Stimulated activated CD4-positive, alpha-beta T cell treated with anti-CD3 and anti-CD28 coated beads, Interleukin-4, amount 100 ng/mL, for 4 hours (primary cell): ENCODE data around the gene TCF4.

Experiments used
- DNase-seq, 2 experiments: peaks; one replicate each; pipeline ENCODE4 v3.0.0-alpha.2; 2020

Gene TCF4

DNA sequence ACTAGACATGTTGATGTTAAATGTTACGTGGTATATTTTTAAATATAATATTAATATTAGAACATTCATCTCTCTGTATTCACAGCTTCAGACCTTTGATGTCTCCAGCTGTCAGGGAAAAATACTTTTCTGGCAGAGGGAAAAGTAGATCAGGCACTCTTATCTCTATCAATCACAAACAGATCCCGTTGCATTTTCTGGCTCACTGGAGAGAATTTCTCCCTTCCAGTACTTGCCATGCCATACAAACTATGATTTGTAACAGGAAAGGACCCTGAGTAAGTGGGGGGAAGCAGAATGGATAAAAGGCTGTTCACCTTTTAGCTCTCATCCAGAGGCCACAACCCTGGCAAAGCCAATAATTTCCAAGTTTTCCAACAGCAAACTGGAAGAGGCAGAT lies 158.0 kb downstream of the TCF4 start:
- DNase-seq, result no peak

DNA sequence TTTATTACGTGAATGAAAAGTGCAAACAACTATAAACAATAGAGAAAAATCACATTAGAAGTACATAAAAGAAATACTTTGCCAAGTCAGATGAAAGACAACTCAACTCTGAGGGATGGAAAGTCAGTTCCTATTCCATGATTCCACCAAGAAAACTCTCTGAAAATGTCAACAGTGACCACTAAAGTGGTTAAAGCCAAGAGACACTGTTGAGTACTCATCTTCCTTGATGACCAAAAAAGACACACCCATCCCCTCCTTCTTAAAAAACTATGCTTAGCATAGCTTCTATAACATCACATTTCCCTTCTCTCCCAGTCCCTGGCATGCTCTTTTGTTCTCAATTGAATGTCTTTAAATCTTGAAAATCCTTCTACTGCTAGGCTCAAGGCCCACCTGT lies 160.0 kb downstream of the TCF4 start:
- DNase-seq, result no peak

DNA sequence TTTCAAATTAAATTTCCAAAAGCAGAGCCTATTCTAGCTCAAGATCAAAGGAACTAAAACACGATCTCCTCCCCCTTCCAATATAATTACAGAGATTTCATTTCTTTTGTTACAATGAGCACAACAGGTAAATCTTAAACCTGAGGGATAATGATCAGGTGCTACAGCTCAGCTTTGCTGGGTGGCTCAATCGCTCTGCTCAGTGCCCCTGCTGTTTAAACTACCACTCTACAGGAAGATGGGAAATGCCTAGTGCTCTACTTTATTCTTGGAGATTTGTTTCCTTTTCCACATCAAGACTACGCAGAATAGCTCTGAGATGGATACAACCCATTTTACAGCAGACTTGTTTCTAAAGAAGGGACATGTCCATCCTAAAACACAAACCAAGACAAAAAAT lies 162.3 kb downstream of the TCF4 start:
- no peak for DNase-seq

DNA sequence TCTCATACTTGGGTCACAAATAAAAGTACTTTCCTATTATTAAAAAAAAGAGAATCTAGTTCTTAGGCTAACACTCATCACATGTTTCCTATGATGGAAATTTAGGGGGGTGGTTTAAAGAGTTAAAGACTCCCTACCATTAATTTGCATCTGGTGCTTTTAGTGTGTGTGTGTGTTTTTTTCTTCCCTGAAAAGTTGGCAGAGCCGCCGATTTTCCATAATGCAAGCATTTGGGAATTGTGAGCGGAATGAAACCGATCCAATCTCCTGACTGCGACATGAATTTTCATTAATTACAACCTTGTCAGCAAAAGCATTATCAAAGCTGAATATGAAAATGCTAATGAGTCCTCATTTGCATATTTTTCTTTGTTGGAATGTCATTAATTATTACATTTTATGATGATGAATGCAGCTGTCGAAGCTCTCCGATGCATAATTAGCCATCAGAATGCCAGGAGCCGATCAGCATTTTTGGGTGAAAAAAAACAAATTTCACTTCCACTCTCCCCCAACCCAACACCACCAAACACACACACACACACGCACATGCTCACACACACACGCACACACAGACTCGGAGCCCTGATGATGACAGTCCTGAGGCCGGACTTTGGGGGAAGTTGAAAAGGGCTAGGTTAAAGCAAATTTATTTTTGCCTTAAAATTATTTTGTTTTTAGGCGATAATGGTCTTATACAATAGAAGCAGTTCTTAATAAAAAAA lies 165.4 kb downstream of the TCF4 start:
- no peak for DNase-seq

DNA sequence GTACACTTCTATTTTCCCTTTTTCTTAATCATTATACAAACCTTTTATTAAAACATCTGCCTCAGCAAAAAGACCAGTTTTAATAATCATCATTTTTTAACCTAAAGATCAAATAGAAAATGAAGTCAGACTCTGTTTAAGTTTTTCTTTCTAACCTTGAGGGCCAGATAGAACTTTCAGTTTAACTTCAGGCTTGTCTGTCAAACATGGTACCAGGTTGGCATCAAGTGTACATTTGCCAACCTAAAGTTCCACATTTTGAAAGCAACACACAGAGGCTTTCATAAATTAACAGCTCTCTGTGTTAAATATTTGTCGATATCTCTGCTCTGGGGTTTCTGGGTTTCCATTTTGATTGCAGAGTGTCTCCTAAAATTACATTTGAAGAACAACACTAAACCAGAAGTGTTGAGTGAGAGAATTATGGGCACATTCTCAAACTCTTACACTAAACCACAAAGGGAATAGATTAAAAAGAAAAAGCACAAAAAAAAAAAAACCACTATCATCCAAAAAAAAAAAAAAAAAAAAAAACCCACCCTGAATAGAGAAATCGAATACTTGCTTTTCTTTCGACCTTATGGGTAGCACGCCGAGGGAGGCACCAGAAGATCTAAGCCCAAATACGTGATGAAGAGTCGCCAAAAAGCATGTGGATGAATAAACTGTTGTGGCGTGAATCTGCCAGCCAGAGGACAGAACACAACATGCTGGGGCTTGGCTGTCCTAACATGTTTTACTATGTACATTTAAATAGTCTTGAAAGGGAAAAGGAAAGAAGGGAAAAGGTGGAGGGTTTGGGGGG lies 166.2 kb downstream of the TCF4 start:
- DNase-seq, result no peak

DNA sequence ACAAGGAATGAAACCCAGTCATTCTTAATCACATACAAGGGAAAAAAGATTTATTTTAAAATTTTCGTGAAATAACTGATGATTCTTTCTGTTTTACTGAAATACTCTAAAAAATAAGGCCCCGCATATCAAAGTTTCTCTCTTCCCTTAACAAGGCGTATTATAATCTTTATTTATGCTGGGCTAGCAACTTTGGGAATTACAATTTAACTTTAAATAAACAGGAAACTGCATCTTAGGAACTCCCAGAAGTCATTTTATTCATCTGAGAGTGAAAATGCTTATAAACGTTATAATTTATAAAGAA lies 166.7 kb downstream of the TCF4 start:
- no peak for DNase-seq

DNA sequence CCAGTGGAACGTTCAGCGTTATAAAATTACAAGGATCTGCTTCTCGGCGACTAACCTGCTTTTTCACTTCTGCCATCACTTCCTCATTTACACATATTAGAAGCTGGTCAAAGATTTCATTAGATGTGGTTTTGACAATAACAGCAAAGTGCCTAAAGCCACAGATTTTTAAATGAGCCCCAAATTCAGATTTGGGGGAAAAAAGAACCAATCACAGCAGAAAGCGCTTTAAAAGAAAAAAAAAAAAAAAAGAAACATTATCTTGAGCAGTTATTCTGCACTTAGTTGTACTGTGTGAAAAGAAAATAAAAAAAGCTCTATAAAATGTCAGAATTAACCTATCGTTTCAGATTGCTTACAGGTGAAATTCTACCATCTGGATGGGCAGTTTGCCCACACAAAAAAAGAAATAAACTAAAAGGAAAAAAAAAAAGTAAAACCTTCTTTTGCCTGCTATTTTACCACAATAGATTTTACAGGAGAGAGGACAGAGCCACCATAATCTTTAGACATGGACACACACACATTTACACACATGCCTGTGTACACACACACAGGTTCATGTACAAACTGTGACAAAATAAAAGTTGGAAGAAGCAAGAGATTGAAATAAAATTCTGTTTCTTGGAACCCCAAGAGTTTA lies 167.2 kb downstream of the TCF4 start:
- no peak for DNase-seq

DNA sequence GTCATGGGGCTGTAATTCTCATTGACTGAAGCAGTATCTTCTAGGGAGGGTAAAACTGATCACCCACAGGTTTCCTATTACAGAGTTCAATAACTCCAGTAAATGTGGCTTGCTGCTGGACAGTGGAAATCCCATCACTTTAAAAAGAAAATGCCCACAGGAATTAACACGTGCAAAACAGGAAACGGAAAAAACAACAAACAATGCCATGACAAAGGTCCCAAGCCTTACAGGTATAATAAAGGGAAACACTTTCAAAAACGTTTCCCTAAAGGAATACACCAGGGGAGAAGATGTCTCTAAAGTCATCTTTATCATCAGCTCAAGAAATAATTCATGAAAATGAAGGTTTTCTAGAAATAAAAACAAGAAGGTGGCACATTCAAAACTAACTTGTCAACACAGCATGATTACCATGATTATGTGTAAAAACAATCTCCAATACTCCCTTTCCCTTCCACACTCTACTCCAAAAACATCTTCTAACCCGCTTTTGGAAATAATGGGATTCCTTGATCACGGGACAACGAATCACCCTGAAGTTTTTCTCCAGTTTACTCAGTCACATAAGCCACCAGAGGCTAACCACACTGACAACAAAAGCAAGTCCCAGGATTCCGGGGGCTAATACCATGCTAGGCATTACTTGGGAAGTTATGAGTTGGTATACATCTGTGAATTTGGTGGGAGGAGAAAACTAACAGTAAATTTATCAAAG lies 167.9 kb downstream of the TCF4 start:
- no peak for DNase-seq

DNA sequence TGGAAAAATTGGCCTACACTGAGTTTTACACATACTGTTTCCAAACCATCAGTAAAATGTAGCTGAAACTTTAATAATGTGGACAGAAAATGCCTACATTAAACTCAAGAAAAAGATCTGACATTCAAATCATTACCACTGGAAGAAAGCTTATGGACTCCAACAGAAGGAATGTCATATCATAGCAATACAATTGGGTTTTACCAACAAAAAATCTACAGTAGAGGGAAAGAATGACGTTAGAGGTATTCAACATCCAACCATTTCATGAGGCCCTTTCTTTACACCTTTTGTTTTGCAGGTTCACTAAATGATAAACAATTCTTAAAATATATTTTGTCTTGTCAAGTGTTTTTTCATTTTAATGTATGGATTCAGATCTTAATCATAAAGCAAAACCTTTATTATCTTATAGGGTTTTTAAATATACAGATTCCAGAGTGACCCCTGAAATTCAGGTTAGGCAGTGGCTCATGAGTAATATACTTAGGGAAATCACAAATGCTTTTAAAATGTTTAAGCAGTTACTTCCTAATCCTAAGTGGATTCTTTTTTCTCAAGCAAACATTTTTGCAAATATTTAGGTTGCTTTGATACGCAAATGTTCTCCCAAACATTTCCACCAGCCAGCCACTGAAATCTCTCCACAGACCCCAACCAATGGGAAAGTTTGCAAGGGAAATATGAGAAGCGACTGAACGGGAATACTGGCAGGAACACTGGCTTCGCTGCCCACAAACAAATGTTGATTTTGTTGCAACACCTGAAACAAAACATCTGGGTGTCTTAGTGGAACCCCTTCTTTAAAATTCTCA lies 168.7 kb downstream of the TCF4 start:
- DNase-seq, result no peak

DNA sequence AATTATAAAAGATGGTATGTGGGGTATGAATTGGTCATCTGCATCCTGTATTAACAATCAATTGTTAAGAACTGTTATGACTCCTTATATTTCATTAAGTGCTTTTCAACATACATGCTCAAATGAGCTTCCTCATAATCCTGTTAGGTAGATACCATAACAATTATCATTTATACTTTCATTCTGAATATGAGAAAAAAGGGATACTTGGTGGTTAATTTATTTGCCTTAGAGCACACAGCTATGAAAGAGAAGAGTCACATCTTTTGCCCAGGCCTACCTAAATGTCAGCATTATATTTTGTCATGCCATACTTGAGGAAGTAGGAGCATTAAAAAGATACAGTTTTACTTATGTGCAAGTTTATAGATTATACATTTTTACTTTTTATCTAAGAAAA lies 169.6 kb downstream of the TCF4 start:
- DNase-seq, result no peak

DNA sequence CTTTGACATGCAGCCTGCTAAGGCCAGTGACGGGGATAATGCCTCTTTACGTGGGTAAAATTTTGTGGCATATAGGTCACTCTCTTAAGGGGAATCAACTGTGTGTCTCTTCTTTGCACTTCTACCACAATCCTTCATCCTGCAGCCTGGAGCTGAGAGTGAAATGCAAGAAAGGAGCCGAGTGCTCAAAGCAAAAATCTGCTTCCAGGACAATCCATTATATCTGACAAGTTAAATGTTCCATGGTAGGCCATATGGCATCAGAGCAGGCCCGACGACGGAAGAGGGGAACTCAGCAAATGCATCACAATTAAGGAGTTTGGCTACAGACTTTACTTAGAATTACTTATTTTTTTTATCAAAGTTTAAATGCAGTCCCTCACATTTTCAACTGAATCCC lies 171.2 kb downstream of the TCF4 start:
- DNase-seq, result no peak

DNA sequence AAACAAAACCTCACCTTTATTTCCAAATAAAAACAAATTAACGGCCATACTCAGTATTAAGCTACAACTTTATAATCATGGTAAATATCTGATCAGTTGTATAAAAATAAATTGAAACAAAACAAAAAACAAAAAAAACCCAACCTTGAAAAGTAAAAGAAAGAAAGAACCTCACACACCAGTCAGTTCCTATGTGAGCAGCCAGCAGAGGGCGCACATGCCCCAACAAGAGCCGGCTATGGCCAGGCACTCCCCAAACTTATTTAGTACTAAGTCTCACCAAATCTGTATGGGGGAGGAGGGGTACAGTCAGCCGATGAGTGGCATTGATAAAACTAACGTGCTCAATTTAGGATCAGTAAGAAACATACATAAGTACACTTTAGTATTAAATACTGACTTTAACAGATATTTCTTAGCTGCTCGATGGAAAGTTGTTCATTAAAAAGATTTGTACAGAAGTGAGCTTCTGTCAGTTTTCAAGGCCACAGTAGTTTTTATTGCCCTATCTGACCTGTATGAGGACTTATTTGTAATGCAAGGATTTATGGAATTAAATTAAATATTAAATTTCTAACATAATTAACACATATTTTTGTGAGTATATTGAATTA lies 172.6 kb downstream of the TCF4 start:
- DNase-seq, result peak; percentile 55 to 66

DNA sequence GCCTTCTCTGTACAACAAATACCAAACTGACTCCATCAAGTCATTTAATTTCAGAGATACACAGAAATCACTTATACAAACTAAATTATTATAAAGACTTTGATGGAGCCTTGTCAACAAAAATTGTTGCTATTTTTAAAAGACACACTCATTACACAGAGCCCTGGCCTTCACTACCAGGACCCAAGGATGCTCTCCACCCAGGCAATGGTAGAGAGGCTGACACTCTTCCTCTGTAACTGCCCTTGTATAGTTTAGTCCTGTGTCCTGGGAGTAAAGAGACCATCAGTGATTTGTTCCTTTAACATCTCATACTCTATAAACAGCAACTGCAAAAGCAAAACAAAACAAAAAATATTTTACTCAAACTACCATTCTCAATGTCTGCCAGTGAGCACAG lies 173.5 kb downstream of the TCF4 start:
- DNase-seq, result no peak

DNA sequence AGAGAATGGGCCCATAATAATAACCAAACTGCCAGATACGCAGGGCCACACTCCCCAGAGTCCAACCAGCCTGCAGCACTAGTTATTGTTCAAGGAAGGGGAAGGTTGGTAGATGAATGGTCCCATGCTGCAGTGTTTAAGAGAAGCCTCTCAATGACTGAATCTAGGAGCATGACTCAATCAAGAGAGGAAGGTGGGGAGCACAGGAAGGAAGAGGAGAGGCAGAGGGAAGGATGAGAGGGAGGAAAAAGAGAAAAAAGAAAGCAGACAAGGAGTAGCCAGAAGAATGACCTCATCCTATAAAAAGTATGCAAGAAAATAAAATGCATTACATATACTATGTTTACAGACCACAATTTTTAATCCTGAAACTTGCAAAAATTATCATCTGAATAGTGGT lies 174.5 kb downstream of the TCF4 start:
- DNase-seq, result no peak

DNA sequence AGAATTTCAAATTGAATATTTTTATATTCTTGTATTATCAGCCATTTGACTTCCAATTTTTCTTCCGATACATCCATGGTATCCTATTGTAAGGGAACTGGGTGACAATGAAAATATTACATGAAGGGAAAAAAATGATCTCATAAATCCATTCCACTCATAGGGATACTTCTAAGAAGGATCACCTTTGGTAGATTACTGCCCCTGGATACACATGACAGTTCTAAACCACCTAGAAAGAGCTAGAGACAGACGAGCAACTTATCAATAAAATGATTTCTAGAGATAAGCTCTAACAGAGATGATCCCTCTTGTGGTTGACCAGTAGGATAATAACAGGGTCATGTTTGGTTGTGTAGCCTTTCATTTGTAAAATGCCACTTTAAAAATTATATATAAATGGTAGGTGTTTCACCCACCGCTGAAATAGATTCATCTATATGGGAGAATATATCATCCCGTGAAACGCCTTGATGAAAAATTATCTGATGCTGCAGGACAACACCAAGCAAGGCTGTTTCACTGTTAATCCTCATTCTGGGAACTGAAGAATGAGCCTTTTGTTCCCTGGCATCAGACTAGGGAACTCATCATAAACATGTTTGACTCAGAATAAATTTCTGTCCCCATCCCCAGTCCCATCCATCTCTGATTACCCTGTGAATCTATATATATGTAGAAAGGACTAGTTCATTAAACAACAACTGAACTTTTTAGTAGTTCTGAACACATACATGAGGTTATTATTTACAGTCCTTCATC lies 180.0 kb downstream of the TCF4 start:
- DNase-seq, result no peak

DNA sequence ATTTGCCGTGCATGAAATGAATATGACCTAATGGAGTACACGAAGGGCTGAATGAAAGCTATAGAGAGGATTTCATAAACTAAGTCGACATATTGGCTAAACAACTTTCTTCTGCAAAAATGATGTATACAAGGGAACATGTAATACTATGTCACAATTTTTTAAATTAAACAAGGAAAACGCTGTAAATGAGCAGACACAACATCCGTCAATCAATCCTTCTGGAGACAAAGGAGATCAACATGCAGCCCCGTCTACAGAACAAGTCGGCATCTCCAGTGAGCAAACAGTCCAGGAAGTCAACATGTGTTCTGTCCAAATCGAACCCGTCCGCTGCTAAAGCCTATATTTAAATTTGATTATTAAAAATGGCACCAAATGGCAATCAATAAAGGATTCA lies 180.8 kb downstream of the TCF4 start:
- no peak for DNase-seq

DNA sequence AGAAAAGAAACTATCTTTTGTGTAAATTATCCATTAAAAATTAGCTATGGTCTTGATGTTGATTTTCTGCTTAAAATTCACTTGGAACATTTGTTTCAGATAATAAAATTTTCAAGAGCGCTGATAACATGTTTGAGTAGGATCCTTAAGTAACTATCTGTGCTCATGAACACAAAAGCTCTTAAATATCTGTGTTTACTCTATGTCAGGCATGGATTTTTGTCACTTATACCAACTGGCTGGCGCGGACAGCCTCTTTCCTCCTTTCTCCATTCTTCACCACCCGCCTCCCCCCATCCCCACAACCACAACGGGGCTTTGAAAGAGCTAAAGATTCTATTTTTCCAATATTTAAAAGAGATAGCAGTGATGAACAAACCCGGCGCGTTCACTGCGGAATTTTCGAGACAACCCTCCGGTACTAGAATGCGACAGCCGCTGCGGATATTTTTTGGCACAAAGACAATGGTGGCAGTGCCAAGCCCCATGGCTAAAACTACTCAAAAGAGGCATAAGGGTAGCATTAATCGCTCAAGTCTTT lies 181.5 kb downstream of the TCF4 start:
- no peak for DNase-seq

DNA sequence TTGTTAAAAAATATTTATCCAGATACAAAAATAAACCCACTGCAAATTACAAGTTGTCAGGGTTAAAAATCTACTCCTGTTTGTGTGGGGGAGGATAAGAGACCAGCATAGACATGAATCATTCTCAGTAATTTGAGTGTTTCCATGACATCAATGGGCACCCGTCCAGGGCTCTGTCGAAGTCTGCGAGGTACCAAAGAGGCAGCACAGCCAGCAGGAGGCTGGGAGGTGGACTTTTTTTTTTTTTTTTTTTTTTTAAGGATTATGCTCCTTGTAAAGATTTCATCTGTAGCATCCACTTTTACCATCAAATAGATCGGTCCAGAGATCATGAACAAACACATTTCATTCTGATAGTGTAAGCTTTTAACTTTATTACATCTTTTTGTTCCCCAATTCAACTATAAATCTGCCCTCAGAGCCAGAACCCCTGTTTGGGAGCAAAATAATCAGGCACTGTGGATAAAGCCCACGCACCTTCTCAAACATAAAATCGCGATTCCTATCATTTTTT lies 182.0 kb downstream of the TCF4 start:
- no peak for DNase-seq

DNA sequence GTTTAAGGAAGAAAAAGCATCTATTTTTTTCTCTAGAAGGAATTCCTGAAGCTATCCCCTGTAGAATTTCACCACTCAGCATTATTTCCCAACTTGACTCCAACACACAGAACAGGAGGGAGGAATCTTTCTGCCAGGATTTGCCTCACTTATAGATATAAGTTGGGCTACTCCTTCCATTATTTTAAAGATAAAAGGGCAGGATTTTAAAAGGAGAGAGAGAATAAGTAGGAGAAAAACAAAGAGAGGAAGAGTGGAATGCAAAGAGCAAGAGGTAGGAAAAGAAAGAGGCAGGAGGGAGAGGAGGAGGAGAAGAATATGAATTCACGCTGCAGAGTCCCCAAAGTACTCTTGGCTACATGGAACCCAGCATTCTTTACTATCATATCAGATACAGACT lies 182.5 kb downstream of the TCF4 start:
- DNase-seq, result no peak

DNA sequence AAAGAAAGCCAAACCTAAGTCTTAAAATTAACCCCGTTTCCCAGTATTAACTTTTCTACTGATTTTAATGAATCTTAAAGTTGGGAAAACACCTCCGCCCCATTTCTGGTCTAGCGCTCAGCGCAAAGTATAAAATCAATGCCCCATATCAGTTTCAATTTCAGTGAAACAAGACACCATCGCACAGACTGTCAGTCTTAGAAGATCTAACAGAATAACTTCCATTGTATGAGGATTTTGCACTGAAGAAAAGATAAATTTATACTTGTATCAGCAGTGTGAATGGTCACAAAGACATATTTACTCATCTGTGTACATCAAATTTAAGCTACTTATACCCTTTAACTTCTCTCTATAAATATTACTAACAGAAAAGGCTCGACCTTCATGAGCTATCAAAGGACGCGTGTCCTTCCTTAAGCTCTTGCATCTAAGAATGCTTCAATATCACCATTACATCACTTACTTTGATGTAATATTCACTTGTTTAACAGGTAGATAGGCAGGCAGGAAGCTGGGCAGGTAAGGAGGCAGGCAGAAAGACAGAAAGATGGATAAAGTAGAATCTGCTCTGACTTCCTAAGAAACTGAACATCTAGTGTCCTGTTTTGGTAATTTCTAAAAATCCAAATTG lies 183.0 kb downstream of the TCF4 start:
- DNase-seq, result no peak
